ENCODE measurements around the gene GATA6.

The GATA6 gene

GRCh38 chr18:22136395-22136794 is 33.0 kb upstream of the GATA6 start:
- TF ChIP-seq CTCF (IDR thresholded peaks at IDR 0.05; ENCODE audit: extremely low read depth, insufficient read depth, missing control alignments): no peak
- in situ Hi-C loops (cut with MboI; ENCODE audit: low pct_unique_long_range_greater_than_20kb, low sequenced_read_pairs, unreplicated experiment): no loop called here
- DNase-seq (ENCODE audit: low spot score): no peak

- no peak for TF ChIP-seq CTCF (IDR thresholded peaks at IDR 0.05; ENCODE audit: extremely low read depth, insufficient read depth, missing control alignments)
- no peak for DNase-seq (ENCODE audit: low spot score)
- in situ Hi-C loops (cut with MboI; ENCODE audit: low pct_unique_long_range_greater_than_20kb, low sequenced_read_pairs, unreplicated experiment): no loop called here
Observed at GRCh38 chr18:22141211-22141610, 28.2 kb upstream of the GATA6 start.

GRCh38 chr18:22143347-22144340 is 25.7 kb upstream of the GATA6 start:
- in situ Hi-C loops (cut with MboI; ENCODE audit: low pct_unique_long_range_greater_than_20kb, low sequenced_read_pairs, unreplicated experiment): no loop called here
- DNase-seq (ENCODE audit: low spot score): no peak
- TF ChIP-seq CTCF (IDR thresholded peaks at IDR 0.05; ENCODE audit: extremely low read depth, insufficient read depth, missing control alignments): no peak

- in situ Hi-C loops (cut with MboI; ENCODE audit: low pct_unique_long_range_greater_than_20kb, low sequenced_read_pairs, unreplicated experiment): no loop called here
- DNase-seq (ENCODE audit: low spot score): no peak
- TF ChIP-seq CTCF (IDR thresholded peaks at IDR 0.05; ENCODE audit: extremely low read depth, insufficient read depth, missing control alignments): no peak
Observed at GRCh38 chr18:22145160-22145559, 24.2 kb upstream of the GATA6 start.

GRCh38 chr18:22149710-22150109 is 19.7 kb upstream of the GATA6 start:
- no peak for DNase-seq (ENCODE audit: low spot score)
- in situ Hi-C loops (cut with MboI; ENCODE audit: low pct_unique_long_range_greater_than_20kb, low sequenced_read_pairs, unreplicated experiment): no loop called here
- no peak for TF ChIP-seq CTCF (IDR thresholded peaks at IDR 0.05; ENCODE audit: extremely low read depth, insufficient read depth, missing control alignments)

GRCh38 chr18:22152093-22152492 is 17.3 kb upstream of the GATA6 start:
- in situ Hi-C loops (cut with MboI; ENCODE audit: low pct_unique_long_range_greater_than_20kb, low sequenced_read_pairs, unreplicated experiment): no loop called here
- TF ChIP-seq CTCF (IDR thresholded peaks at IDR 0.05; ENCODE audit: extremely low read depth, insufficient read depth, missing control alignments): no peak
- DNase-seq (ENCODE audit: low spot score): no peak

All from GM13977 (cell line).